ENCODE results near the gene EIF1. TPM values are rescaled to one million over a fixed set of nuclear protein-coding genes. Genes with fewer than 3 reads are reported as not detected.

EIF1 gene
- total and polyA plus RNA-seq, 4 donors = 56.5 to 755 (median 159) TPM

DNA sequence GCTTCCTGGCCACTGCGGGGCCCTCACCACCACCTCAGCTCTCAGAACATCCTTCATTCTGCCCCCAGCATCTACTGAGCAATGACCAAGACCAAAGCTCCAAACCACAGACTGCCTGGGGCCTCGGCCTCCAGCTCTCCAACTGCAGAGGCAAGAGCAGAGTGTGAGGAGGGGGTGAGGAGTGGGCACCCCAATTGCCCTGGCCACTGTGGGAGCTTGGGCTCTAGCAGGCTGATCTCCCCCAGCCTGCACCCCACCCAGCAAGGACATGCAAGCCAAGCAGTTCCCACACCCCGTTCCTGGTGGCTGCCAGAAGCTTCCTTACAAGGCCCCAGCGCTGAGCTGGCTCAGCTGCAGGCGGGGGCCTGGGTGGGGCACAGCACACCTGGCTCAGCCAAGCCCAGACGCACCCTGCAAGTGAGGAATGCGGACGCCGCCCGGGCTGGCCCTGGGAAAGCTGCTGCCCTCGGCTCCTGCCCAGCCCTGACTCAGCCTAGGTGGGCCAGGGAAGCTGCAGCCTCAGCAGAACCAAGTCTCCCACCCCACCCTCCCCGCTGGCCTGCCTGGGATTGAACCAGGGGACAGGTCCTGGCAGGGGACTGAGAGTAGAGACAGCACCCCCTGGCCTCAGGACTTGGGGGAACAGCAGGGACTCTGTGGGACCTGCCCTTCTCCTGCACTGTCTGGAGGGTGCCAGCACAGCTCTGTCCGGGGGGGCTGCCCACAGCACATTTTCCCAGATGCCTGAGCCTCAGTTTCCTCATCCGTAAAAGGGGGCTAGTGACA is 34.6 kb upstream of the EIF1 start (continued):
- TF ChIP-seq, protein P1, sequence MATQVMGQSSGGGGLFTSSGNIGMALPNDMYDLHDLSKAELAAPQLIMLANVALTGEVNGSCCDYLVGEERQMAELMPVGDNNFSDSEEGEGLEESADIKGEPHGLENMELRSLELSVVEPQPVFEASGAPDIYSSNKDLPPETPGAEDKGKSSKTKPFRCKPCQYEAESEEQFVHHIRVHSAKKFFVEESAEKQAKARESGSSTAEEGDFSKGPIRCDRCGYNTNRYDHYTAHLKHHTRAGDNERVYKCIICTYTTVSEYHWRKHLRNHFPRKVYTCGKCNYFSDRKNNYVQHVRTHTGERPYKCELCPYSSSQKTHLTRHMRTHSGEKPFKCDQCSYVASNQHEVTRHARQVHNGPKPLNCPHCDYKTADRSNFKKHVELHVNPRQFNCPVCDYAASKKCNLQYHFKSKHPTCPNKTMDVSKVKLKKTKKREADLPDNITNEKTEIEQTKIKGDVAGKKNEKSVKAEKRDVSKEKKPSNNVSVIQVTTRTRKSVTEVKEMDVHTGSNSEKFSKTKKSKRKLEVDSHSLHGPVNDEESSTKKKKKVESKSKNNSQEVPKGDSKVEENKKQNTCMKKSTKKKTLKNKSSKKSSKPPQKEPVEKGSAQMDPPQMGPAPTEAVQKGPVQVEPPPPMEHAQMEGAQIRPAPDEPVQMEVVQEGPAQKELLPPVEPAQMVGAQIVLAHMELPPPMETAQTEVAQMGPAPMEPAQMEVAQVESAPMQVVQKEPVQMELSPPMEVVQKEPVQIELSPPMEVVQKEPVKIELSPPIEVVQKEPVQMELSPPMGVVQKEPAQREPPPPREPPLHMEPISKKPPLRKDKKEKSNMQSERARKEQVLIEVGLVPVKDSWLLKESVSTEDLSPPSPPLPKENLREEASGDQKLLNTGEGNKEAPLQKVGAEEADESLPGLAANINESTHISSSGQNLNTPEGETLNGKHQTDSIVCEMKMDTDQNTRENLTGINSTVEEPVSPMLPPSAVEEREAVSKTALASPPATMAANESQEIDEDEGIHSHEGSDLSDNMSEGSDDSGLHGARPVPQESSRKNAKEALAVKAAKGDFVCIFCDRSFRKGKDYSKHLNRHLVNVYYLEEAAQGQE (IDR thresholded peaks at IDR 0.05) = no peak
- TF ChIP-seq RXRA (IDR thresholded peaks at IDR 0.05) (no peak), YY1 (IDR thresholded peaks at IDR 0.05) (no peak), TAF1 (conservative IDR thresholded peaks at IDR 0.05) (no peak), EGR1 (IDR thresholded peaks at IDR 0.05; ENCODE audit: low read depth in 2 of 2) (no peak), HNF4A (conservative IDR thresholded peaks at IDR 0.05) (no peak), RAD21 (IDR thresholded peaks at IDR 0.05) (no peak), HNF4G (IDR thresholded peaks at IDR 0.05) (no peak), SP1 (IDR thresholded peaks at IDR 0.05) (no peak)
- TF ChIP-seq, protein P2, sequence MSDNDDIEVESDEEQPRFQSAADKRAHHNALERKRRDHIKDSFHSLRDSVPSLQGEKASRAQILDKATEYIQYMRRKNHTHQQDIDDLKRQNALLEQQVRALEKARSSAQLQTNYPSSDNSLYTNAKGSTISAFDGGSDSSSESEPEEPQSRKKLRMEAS (IDR thresholded peaks at IDR 0.05) = no peak

DNA sequence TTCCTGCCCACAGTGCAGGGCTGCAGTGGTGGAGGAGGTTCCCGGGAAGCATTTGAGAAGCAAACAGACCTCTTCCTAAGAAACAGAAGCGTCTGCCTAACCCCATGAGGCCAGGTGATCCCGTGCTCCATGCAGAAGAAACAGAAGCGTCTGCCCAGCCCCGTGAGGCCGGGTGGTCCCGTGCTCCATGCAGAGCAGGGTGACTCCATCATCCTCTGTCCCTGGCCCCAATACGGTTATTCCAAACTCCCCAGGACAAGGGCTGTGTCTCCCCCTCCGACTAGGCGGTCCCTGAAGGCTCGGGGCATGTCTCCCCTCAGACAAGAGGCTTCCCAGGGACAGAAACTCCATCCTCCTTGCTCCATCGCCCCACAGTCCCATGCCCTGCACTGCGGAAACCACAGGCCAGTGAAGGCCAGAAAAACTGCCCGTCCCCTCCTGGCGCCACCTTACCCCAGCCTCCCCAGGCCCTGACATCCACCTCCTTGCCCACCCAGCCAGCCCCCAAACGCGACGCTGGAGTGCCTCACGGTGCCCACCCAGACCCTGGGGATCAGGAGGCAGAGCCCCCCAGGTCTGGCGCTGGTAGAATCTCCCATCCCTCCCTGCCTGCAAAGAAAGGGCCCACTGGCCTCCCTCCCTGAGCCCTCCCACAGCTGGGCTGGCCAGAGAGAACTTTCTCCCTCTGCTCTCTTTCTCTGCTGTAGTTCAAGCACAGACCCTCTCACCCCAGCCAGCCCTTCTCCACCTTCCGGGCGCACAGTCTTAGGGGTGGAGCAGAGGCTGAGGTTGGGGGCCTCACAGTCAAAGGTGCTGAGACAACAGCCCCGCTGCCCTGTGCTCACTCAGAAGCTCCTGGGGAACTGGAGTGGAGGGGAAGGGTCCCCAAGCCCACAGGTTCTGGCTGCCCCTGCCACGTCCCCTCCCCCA is 33.7 kb upstream of the EIF1 start:
- no peaks in the 10 kb centered on the region for H3K9me3 ChIP-seq (ENCODE audit: control insufficient read depth in 4 of 4, low read length in 3 of 4)
- no peak for DNase-seq (ENCODE audit: low spot score)
- no peaks in the 10 kb centered on the region for H3K27me3 ChIP-seq (ENCODE audit: control insufficient read depth in 4 of 4, insufficient read depth in 4 of 4, low read length in 3 of 4)
- no peak overlapping the region for H3K27ac ChIP-seq (ENCODE audit: low read depth in 1 of 2, low read length in 2 of 2)
- no peak overlapping the region for H3K9ac ChIP-seq (ENCODE audit: low read depth in 1 of 2, low read length in 2 of 2)
- no peak overlapping the region for H3K4me3 ChIP-seq (ENCODE audit: low read depth in 1 of 3, low read length in 3 of 3)
- H3K4me1 ChIP-seq (ENCODE audit: control insufficient read depth in 4 of 4, insufficient read depth in 4 of 4, low read length in 3 of 4) = no peaks in the 10 kb centered on the region
- no peaks in the 10 kb centered on the region for H3K36me3 ChIP-seq (ENCODE audit: control insufficient read depth in 4 of 4, insufficient read depth in 3 of 4, low read depth in 1 of 4, low read length in 3 of 4)
- TF ChIP-seq RXRA (IDR thresholded peaks at IDR 0.05) = no peak
- TF ChIP-seq NR2F2 (IDR thresholded peaks at IDR 0.05) = no peak
- no peak for TF ChIP-seq TAF1 (conservative IDR thresholded peaks at IDR 0.05)
- TF ChIP-seq, protein P2 (IDR thresholded peaks at IDR 0.05) = no peak
- no peak for TF ChIP-seq YY1 (IDR thresholded peaks at IDR 0.05)
- TF ChIP-seq, protein P3, sequence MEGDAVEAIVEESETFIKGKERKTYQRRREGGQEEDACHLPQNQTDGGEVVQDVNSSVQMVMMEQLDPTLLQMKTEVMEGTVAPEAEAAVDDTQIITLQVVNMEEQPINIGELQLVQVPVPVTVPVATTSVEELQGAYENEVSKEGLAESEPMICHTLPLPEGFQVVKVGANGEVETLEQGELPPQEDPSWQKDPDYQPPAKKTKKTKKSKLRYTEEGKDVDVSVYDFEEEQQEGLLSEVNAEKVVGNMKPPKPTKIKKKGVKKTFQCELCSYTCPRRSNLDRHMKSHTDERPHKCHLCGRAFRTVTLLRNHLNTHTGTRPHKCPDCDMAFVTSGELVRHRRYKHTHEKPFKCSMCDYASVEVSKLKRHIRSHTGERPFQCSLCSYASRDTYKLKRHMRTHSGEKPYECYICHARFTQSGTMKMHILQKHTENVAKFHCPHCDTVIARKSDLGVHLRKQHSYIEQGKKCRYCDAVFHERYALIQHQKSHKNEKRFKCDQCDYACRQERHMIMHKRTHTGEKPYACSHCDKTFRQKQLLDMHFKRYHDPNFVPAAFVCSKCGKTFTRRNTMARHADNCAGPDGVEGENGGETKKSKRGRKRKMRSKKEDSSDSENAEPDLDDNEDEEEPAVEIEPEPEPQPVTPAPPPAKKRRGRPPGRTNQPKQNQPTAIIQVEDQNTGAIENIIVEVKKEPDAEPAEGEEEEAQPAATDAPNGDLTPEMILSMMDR (IDR thresholded peaks at IDR 0.05; ENCODE audit: low read depth, low read length, missing input control) = no peak
- TF ChIP-seq, protein P4, sequence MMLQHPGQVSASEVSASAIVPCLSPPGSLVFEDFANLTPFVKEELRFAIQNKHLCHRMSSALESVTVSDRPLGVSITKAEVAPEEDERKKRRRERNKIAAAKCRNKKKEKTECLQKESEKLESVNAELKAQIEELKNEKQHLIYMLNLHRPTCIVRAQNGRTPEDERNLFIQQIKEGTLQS (IDR thresholded peaks at IDR 0.05) = no peak
- TF ChIP-seq HNF4G (IDR thresholded peaks at IDR 0.05) = no peak
- TF ChIP-seq, protein P1 (IDR thresholded peaks at IDR 0.05) = no peak
- no peak for TF ChIP-seq HNF4A (conservative IDR thresholded peaks at IDR 0.05)
- TF ChIP-seq FOXA2 (IDR thresholded peaks at IDR 0.05) = no peak
- no peak for TF ChIP-seq SP1 (IDR thresholded peaks at IDR 0.05)
- TF ChIP-seq FOXA1 (IDR thresholded peaks at IDR 0.05) = no peak
- TF ChIP-seq JUND (IDR thresholded peaks at IDR 0.05) = no peak
- TF ChIP-seq, protein P5, sequence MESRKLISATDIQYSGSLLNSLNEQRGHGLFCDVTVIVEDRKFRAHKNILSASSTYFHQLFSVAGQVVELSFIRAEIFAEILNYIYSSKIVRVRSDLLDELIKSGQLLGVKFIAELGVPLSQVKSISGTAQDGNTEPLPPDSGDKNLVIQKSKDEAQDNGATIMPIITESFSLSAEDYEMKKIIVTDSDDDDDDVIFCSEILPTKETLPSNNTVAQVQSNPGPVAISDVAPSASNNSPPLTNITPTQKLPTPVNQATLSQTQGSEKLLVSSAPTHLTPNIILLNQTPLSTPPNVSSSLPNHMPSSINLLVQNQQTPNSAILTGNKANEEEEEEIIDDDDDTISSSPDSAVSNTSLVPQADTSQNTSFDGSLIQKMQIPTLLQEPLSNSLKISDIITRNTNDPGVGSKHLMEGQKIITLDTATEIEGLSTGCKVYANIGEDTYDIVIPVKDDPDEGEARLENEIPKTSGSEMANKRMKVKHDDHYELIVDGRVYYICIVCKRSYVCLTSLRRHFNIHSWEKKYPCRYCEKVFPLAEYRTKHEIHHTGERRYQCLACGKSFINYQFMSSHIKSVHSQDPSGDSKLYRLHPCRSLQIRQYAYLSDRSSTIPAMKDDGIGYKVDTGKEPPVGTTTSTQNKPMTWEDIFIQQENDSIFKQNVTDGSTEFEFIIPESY (IDR thresholded peaks at IDR 0.05) = no peak
- no peak for TF ChIP-seq EGR1 (IDR thresholded peaks at IDR 0.05; ENCODE audit: low read depth in 2 of 2)
- WGBS = 73% methylated on average over 24 of the region's 24 CpGs
